Measurements from ENCODE around the gene KDM4D. TPM values are rescaled to one million over a fixed set of nuclear protein-coding genes. Genes with fewer than 3 reads are reported as not detected.

Gene KDM4D
- total and polyA plus RNA-seq, 2 experiments from 2014 or later, result 0.65 to 0.94 TPM

DNA sequence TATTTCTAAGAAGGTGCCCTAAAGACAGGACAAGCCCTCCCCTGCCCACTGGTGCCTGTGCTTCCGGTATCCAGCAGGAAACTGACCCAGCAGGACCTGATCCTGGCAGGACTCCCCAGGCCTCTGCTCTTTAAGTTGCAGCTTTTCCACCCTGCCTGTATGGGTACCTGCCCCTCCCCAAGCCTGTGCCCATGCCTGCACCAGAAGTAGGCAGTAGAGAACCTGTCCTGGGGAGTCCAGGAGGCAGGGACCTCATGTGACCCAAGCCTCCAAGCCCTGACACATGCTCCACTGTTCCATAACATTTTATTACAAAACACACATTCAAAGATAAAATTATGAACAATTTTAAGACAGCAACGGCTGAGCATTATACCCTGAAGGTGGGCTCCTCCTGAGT is 14.3 kb upstream of the KDM4D start:
- H3K9me3 Mint-ChIP-seq, result no peaks in the 10 kb centered on the region
- no peak for ATAC-seq

More for the DNA sequence above, 14.3 kb upstream of the KDM4D start:
- Histone ChIP-seq H3K4me1 (ENCODE audit: insufficient read depth) (no peaks in the 10 kb centered on the region), H3F3A (replicated peaks; ENCODE audit: low read depth) (no peaks in the 10 kb centered on the region), H4K20me1 (replicated peaks; ENCODE audit: insufficient read depth) (peaks cover 2% of the 10 kb centered on the region; the same call in 1 of the 2 replicates), H3K36me3 (ENCODE audit: insufficient read depth) (peaks cover 24% of the 10 kb centered on the region), H3K9me2 (ENCODE audit: insufficient read depth) (no peaks in the 10 kb centered on the region), H3K27me3 (ENCODE audit: insufficient read depth) (no peaks in the 10 kb centered on the region), H3K27ac (ENCODE audit: low read depth) (no peak overlapping the region), H2AFZ (no peak overlapping the region), H3K4me2 (no peak overlapping the region), H3K4me3 (no peak overlapping the region), H3K79me2 (replicated peaks; ENCODE audit: insufficient read depth) (no peaks in the 10 kb centered on the region)
- Mint-ChIP-seq H3K27ac (no peak overlapping the region), H3K27me3 (ENCODE audit: insufficient read depth, low read depth, poor library complexity) (no peaks in the 10 kb centered on the region), H3K36me3 (ENCODE audit: low read depth) (peaks cover 13% of the 10 kb centered on the region), H3K4me3 (no peak overlapping the region), H3K4me1 (no peaks in the 10 kb centered on the region)
- TF ChIP-seq ZNF331 (CRISPR knock-in tag; IDR thresholded peaks at IDR 0.05; ENCODE audit: low read depth) (no peak), STAT1 (IDR thresholded peaks at IDR 0.05; ENCODE audit: unreplicated experiment) (no peak), CREB1 (CRISPR knock-in tag; IDR thresholded peaks at IDR 0.05; ENCODE audit: low read depth) (no peak), NANOG (IDR thresholded peaks at IDR 0.05; ENCODE audit: borderline replicate concordance) (no peak), REST (IDR thresholded peaks at IDR 0.05; ENCODE audit: unreplicated experiment) (no peak), EZH2 (IDR thresholded peaks at IDR 0.05; ENCODE audit: low read depth, unreplicated experiment) (no peak), ZNF114 (CRISPR knock-in tag; IDR thresholded peaks at IDR 0.05) (no peak), JUNB (IDR thresholded peaks at IDR 0.05; ENCODE audit: unreplicated experiment) (no peak), POLR2AphosphoS5 (IDR thresholded peaks at IDR 0.05; ENCODE audit: low read depth) (no peak), EZH2phosphoT487 (IDR thresholded peaks at IDR 0.05; ENCODE audit: unreplicated experiment) (no peak)
- TF ChIP-seq, protein P1, sequence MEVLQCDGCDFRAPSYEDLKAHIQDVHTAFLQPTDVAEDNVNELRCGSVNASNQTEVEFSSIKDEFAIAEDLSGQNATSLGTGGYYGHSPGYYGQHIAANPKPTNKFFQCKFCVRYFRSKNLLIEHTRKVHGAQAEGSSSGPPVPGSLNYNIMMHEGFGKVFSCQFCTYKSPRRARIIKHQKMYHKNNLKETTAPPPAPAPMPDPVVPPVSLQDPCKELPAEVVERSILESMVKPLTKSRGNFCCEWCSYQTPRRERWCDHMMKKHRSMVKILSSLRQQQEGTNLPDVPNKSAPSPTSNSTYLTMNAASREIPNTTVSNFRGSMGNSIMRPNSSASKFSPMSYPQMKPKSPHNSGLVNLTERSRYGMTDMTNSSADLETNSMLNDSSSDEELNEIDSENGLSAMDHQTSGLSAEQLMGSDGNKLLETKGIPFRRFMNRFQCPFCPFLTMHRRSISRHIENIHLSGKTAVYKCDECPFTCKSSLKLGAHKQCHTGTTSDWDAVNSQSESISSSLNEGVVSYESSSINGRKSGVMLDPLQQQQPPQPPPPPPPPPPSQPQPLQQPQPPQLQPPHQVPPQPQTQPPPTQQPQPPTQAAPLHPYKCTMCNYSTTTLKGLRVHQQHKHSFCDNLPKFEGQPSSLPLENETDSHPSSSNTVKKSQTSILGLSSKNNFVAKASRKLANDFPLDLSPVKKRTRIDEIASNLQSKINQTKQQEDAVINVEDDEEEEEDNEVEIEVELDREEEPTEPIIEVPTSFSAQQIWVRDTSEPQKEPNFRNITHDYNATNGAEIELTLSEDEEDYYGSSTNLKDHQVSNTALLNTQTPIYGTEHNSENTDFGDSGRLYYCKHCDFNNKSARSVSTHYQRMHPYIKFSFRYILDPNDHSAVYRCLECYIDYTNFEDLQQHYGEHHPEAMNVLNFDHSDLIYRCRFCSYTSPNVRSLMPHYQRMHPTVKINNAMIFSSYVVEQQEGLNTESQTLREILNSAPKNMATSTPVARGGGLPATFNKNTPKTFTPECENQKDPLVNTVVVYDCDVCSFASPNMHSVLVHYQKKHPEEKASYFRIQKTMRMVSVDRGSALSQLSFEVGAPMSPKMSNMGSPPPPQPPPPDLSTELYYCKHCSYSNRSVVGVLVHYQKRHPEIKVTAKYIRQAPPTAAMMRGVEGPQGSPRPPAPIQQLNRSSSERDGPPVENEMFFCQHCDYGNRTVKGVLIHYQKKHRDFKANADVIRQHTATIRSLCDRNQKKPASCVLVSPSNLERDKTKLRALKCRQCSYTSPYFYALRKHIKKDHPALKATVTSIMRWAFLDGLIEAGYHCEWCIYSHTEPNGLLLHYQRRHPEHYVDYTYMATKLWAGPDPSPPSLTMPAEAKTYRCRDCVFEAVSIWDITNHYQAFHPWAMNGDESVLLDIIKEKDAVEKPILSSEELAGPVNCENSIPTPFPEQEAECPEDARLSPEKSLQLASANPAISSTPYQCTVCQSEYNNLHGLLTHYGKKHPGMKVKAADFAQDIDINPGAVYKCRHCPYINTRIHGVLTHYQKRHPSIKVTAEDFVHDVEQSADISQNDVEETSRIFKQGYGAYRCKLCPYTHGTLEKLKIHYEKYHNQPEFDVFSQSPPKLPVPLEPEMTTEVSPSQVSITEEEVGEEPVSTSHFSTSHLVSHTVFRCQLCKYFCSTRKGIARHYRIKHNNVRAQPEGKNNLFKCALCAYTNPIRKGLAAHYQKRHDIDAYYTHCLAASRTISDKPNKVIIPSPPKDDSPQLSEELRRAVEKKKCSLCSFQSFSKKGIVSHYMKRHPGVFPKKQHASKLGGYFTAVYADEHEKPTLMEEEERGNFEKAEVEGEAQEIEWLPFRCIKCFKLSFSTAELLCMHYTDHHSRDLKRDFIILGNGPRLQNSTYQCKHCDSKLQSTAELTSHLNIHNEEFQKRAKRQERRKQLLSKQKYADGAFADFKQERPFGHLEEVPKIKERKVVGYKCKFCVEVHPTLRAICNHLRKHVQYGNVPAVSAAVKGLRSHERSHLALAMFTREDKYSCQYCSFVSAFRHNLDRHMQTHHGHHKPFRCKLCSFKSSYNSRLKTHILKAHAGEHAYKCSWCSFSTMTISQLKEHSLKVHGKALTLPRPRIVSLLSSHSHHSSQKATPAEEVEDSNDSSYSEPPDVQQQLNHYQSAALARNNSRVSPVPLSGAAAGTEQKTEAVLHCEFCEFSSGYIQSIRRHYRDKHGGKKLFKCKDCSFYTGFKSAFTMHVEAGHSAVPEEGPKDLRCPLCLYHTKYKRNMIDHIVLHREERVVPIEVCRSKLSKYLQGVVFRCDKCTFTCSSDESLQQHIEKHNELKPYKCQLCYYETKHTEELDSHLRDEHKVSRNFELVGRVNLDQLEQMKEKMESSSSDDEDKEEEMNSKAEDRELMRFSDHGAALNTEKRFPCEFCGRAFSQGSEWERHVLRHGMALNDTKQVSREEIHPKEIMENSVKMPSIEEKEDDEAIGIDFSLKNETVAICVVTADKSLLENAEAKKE (CRISPR knock-in tag; IDR thresholded peaks at IDR 0.05), result no peak
- TF ChIP-seq, protein P2, sequence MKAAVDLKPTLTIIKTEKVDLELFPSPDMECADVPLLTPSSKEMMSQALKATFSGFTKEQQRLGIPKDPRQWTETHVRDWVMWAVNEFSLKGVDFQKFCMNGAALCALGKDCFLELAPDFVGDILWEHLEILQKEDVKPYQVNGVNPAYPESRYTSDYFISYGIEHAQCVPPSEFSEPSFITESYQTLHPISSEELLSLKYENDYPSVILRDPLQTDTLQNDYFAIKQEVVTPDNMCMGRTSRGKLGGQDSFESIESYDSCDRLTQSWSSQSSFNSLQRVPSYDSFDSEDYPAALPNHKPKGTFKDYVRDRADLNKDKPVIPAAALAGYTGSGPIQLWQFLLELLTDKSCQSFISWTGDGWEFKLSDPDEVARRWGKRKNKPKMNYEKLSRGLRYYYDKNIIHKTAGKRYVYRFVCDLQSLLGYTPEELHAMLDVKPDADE (IDR thresholded peaks at IDR 0.05), result no peak
- TF ChIP-seq, protein P3, sequence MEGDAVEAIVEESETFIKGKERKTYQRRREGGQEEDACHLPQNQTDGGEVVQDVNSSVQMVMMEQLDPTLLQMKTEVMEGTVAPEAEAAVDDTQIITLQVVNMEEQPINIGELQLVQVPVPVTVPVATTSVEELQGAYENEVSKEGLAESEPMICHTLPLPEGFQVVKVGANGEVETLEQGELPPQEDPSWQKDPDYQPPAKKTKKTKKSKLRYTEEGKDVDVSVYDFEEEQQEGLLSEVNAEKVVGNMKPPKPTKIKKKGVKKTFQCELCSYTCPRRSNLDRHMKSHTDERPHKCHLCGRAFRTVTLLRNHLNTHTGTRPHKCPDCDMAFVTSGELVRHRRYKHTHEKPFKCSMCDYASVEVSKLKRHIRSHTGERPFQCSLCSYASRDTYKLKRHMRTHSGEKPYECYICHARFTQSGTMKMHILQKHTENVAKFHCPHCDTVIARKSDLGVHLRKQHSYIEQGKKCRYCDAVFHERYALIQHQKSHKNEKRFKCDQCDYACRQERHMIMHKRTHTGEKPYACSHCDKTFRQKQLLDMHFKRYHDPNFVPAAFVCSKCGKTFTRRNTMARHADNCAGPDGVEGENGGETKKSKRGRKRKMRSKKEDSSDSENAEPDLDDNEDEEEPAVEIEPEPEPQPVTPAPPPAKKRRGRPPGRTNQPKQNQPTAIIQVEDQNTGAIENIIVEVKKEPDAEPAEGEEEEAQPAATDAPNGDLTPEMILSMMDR (conservative IDR thresholded peaks at IDR 0.05; ENCODE audit: low read depth in 2 of 2), result no peak
- DNase-seq (ENCODE audit: low spot score), result no peak

Data from GM23338 (cell line).